GM12878 (cell line): ENCODE data around the gene TPRN. TPM values are rescaled to one million over a fixed set of nuclear protein-coding genes. Genes with fewer than 3 reads are reported as not detected.

ENCODE experiments used
- ATAC-seq: fragments of 200-7000 bp; cut with Tn5 transposase; 3 replicates; pipeline ENCODE4 v1.9.1; 2020; ENCODE audit warnings: mild to moderate bottlenecking, moderate library complexity
- BruUV-seq: library from RNA; stranded (reverse); fragments of 400-500 nt; replicated peaks from 2 replicates; lab custom pipeline; 2021; lab: Mats Ljungman, UMichigan
- CTCF ChIA-PET: fragments of 300-600 bp; sonication (Branson Sonifier 250); formaldehyde crosslinking; extraction: SDS; loops from one replicate; lab custom pipeline; 2021; ENCODE audit warnings: inconsistent platforms; lab: Yijun Ruan, JAX
- POLR2A ChIA-PET: fragments of 350-600 bp; formaldehyde crosslinking; extraction: SDS; loops from one replicate; lab custom pipeline; 2021; ENCODE audit warnings: inconsistent platforms; lab: Charles Lee
- RAD21 ChIA-PET: fragments of 300-600 bp; sonication (Branson Sonifier 250); formaldehyde crosslinking; loops from one replicate; lab custom pipeline; 2023; ENCODE audit warnings: antibody characterized with exemption; ENCODE audit not compliant: unreplicated experiment; lab: Charles Lee
- SMC1A ChIA-PET: fragments of 300-600 bp; sonication (Branson Sonifier 250); formaldehyde crosslinking; loops from one replicate; lab custom pipeline; 2023; ENCODE audit not compliant: unreplicated experiment, uncharacterized antibody; lab: Charles Lee
- DNase-seq: peaks from one replicate; pipeline ENCODE4 v3.0.0-alpha.2; 2011; ENCODE audit warnings: low read depth, low spot score
- FAIRE-seq: peaks from 3 replicates; lab custom pipeline; 2011; peaks lifted over from hg19 to GRCh38; lab: Jason Lieb, UNC
- H2AFZ ChIP-seq: 2 replicates; pipeline ENCODE4 v1.6.0; 2011; ENCODE audit warnings: low read depth, low read length, control low read depth; ENCODE audit not compliant: control insufficient read depth
- H3K27ac ChIP-seq: 2 replicates; pipeline ENCODE4 v1.5.1; 2011; ENCODE audit warnings: control low read depth; ENCODE audit not compliant: control insufficient read depth, insufficient read depth
- H3K27me3 ChIP-seq, 2 experiments: replicated peaks in 1 of 2; 2 replicates each; pipeline versions ENCODE4 v1.6.0 to v1.6.1; 2011; ENCODE audit warnings: low read length in 1 of 2; ENCODE audit not compliant: control insufficient read depth in 2 of 2, insufficient read depth in 2 of 2
- H3K36me3 ChIP-seq, 2 experiments: 2 replicates each; pipeline ENCODE4 v1.5.1; 2011; ENCODE audit warnings: low read length in 1 of 2; ENCODE audit not compliant: control insufficient read depth in 2 of 2, insufficient read depth in 2 of 2
- H3K4me1 ChIP-seq: 2 replicates; pipeline ENCODE4 v1.6.1; 2011; ENCODE audit warnings: mild to moderate bottlenecking, low read length, moderate library complexity, mixed read lengths; ENCODE audit not compliant: control insufficient read depth, insufficient read depth
- H3K4me2 ChIP-seq: 2 replicates; pipeline ENCODE4 v1.6.0; 2011; ENCODE audit warnings: control low read depth; ENCODE audit not compliant: control insufficient read depth, insufficient read depth
- H3K4me3 ChIP-seq: fragments of 200-600 bp; sonication (generic); 2 replicates; pipeline ENCODE4 v1.5.1; 2016
- H3K79me2 ChIP-seq: 2 replicates; pipeline ENCODE4 v1.6.0; 2011; ENCODE audit warnings: low read length; ENCODE audit not compliant: control insufficient read depth, insufficient read depth
- H3K9ac ChIP-seq: 2 replicates; pipeline ENCODE4 v1.8.0; 2011; ENCODE audit warnings: low read length, control low read depth, mixed read lengths; ENCODE audit not compliant: control insufficient read depth, insufficient read depth
- H3K9me3 ChIP-seq: replicated peaks from 3 replicates; pipeline ENCODE4 v1.5.1; 2011; ENCODE audit warnings: mild to moderate bottlenecking, low read length; ENCODE audit not compliant: control insufficient read depth, insufficient read depth
- H4K20me1 ChIP-seq: 2 replicates; pipeline ENCODE4 v1.6.0; 2011; ENCODE audit not compliant: control insufficient read depth, insufficient read depth
- EP300 ChIP-seq, 2 experiments: fragments of 150-350 bp in 1 of 2; IDR thresholded peaks; 2 replicates each; pipeline ENCODE4 v1.6.1; 2011 to 2012; ENCODE audit warnings: low read depth in 2 of 2, low read length in 2 of 2, borderline replicate concordance in 1 of 2, improper control_type of control experiment in 1 of 2, inconsistent platforms in 1 of 2; ENCODE audit not compliant: control insufficient read depth in 1 of 2
- GABPA ChIP-seq: IDR thresholded peaks from 2 replicates; pipeline ENCODE4 v1.6.1; 2014; ENCODE audit warnings: antibody characterized with exemption, low read depth, mild to moderate bottlenecking, inconsistent platforms
- IKZF1 ChIP-seq: fragments of 450-650 bp; conservative IDR thresholded peaks from 2 replicates; pipeline ENCODE4 v1.6.1; 2017; ENCODE audit warnings: antibody characterized with exemption, mild to moderate bottlenecking
- KLF5 ChIP-seq: fragments of 450-650 bp; IDR thresholded peaks from 2 replicates; pipeline ENCODE4 v1.6.1; 2014; ENCODE audit warnings: mild to moderate bottlenecking; ENCODE audit not compliant: partially characterized antibody
- RUNX3 ChIP-seq: IDR thresholded peaks from 2 replicates; pipeline ENCODE4 v1.6.1; 2012; ENCODE audit warnings: low read length, inconsistent platforms
- ZNF384 ChIP-seq: IDR thresholded peaks from 2 replicates; pipeline ENCODE4 v1.6.1; 2012; ENCODE audit warnings: low read depth, mild to moderate bottlenecking, low read length, improper control_type of control experiment, borderline replicate concordance
- ZNF592 ChIP-seq: fragments of 450-650 bp; IDR thresholded peaks from 2 replicates; pipeline ENCODE4 v1.6.1; 2017; ENCODE audit warnings: mild to moderate bottlenecking, moderate library complexity
- WGBS: methylation state at CpG from one replicate; pipeline ENCODE4 v1.1.6; 2016; ENCODE audit warnings: low lambda C conversion rate; ENCODE audit not compliant: insufficient replicate concordance, insufficient coverage; ENCODE audit errors: missing lambda C conversion rate; 5-methylcytosine and 5-hydroxymethylcytosine counted together
- in situ Hi-C: fragments of 300-500 bp; cut with MboI; formaldehyde crosslinking; loops from 9 replicates; pipeline ENCODE4 v1.14.3; 2018; ENCODE audit warnings: mixed read lengths
- intact Hi-C: fragments of 100-400 bp; cut with micrococcal nuclease; formaldehyde crosslinking; loops from one replicate; pipeline ENCODE4 v1.14.2; 2022; ENCODE audit not compliant: unreplicated experiment
- polyA plus RNA-seq, 11 experiments: library from polyadenylated mRNA; depleted of rRNA in 4 of 11; unstranded in 6 of 11; stranded (reverse) in 5 of 11; fragments of >200 nt; fragmentation: Nextera tagmentation in 4 of 11; fragmentation: Illumina TruSeq in 1 of 11; extraction: Ambion mirVana in 4 of 11; extraction: Trizol in 1 of 11; gene quantifications; 1 replicate in 1 of 11; 2 replicates in 10 of 11; pipeline versions ENCODE4 v1.2.1 to v1.2.3, GENCODE V29; 2011 to 2016; ENCODE audit warnings: inconsistent platforms in 2 of 11, missing spikeins in 2 of 11, low read depth in 1 of 11
- total RNA-seq, 4 experiments: library from RNA; depleted of rRNA in 3 of 4; stranded (reverse); fragments of >200 nt in 3 of 4; fragmentation: Illumina TruSeq in 1 of 4; extraction: Trizol in 1 of 4; gene quantifications; 2 replicates each; pipeline versions ENCODE4 v1.2.1 to v1.2.3, GENCODE V29; 2013 to 2021

Gene TPRN
- total and polyA plus RNA-seq, 10 of the 15 experiments (the other 5 are each of a cell fraction or from before 2014, with no cell fraction given): 0.18 to 19.5 (median 3.1) TPM

- H3K4me2 ChIP-seq: no peak overlapping the region
- no peaks in the 10 kb centered on the region for H3K27me3 ChIP-seq
- ATAC-seq: no peak
- SMC1A ChIA-PET: no interaction called here
- CTCF ChIA-PET: interaction anchor here (1.2 to 6.4 kb wide), 7 partner anchors 10 to 140 kb away, joined by 3 to 52 read pairs (median 5); partner anchors contain the start of gene TUBB4B
- DNase-seq: no peak
- no peaks in the 10 kb centered on the region for H4K20me1 ChIP-seq
- no peak overlapping the region for H3K4me3 ChIP-seq
- BruUV-seq: no TSS peak
- no peak for FAIRE-seq
- H3K9me3 ChIP-seq: no peaks in the 10 kb centered on the region
- H2AFZ ChIP-seq: no peak overlapping the region
- H3K4me1 ChIP-seq: peaks cover 12% of the 10 kb centered on the region
- RAD21 ChIA-PET: interaction anchor here (1.1 kb wide), 1 partner anchor 114 kb away, joined by 4 read pairs; the partner anchor contains the start of gene DPP7
- no peaks in the 10 kb centered on the region for H3K79me2 ChIP-seq
- WGBS: 45% methylated on average over 26 of the region's 29 CpGs
- in situ Hi-C loops: loop anchor here (5.0 kb wide), 1 partner anchor 106 kb away; no protein-coding TSS in a partner anchor
- TF ChIP-seq RUNX3: no peak
- TF ChIP-seq KLF5: no peak
- TF ChIP-seq GABPA: no peak
- TF ChIP-seq ZNF384: no peak
- no peak for TF ChIP-seq EP300 (IDR thresholded peaks at IDR 0.05; ENCODE audit: borderline replicate concordance in 1 of 2, control insufficient read depth in 1 of 2, low read depth in 2 of 2, low read length in 2 of 2)
- no peak for TF ChIP-seq IKZF1
- no peak for TF ChIP-seq ZNF592
- intact Hi-C loops: loop anchor here (10.0 kb wide), 1 partner anchor 184 kb away; the partner anchor contains the start of gene NPDC1
- POLR2A ChIA-PET: interaction anchor here (1.4 kb wide), 1 partner anchor 72 kb away, joined by 3 read pairs; no protein-coding TSS in a partner anchor
- H3K9ac ChIP-seq: no peak overlapping the region
- H3K27ac ChIP-seq: no peak overlapping the region
- H3K36me3 ChIP-seq: no peaks in the 10 kb centered on the region
These were observed 28.0 kb upstream of the TPRN start for GRCh38 chr9:137228506-137228967.
